Choroid plexus epithelial cell (primary cell): Measurements from ENCODE around the gene ANKRD36C.
"Not testable (repeated sequence)": the region's sequence is repeated elsewhere in the genome, so short reads cannot be mapped to it uniquely, and the experiment has no call there.

Experiments
- DNase-seq: peaks from one replicate; pipeline ENCODE4 v3.0.0-alpha.2; 2010; ENCODE audit warnings: low read depth
- H3K4me3 ChIP-seq: 2 replicates; pipeline ENCODE4 v1.5.1; 2011; ENCODE audit warnings: low read depth, mild to moderate bottlenecking, control low read depth, low read length, moderate library complexity
- CTCF ChIP-seq: conservative IDR thresholded peaks from 2 replicates; pipeline ENCODE4 v1.5.1; 2011; ENCODE audit warnings: low read depth, mild to moderate bottlenecking, control low read depth, inconsistent platforms, low read length, moderate library complexity

ANKRD36C gene

DNA sequence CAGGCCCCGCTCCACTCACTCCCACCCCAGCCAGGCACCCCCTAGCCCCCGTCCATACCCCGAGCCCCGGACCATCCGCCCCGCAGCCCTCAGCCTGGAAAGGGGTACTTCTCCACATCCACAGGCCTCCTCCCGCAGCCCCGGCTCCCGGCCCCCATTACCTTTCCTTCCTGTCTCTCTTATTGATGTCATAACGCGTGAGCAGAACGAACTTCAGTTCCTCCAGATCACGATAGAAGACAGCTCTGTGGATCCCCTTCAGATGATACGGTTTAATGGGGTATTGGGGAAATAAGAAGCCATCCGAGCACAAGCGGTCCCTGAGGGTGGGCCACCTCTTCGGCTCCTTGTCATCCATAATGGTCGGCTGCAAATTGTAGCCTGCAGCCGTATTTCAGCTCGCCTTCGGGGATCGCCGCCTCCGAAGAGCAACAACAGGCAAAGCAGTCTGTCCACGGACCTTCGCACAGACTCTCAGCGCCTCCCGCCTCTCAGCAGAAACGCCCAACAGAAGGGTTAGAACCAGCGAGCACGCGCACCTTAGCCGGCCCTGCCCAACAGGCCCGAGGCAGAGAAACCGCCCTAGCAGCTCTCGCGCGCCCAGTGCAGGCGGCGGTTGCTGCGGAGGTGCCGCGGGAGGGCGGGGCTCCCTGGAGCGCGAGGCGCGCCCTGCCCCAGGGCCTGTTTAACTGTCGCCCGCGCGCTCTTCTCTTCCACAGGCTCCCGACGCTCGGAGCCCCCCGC lies at the start of gene ANKRD36C:
TSS of gene ANKRD36C (minus strand) at position 474 of the 744 bp plus-strand sequence. CDS start at position 358, 116 bp downstream.
- DNase-seq = peak; percentile 48
- peak within 1 kb of the TSS; percentile 75 for H3K4me3 ChIP-seq

DNA sequence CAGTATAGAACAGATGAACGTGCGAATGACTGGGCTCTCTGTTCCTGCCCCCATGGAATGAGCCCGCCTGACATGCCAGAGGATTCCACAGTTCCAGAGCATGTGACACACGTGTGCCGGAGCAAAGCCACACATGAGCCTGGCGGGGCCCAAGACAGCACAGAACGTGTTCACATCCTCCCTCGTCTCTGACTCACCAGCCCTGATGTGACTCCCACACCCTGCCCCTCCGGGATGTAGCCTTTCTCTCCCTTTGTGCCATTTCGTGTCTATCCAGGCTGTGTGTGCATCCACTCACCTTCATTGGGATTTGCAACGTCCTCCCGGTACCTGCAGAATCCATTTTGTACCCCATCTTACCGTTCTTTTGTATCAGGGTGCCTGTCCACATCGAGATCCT lies 43.9 kb upstream of the ANKRD36C start:
- DNase-seq, H3K4me3 ChIP-seq: not testable (repeated sequence)

DNA sequence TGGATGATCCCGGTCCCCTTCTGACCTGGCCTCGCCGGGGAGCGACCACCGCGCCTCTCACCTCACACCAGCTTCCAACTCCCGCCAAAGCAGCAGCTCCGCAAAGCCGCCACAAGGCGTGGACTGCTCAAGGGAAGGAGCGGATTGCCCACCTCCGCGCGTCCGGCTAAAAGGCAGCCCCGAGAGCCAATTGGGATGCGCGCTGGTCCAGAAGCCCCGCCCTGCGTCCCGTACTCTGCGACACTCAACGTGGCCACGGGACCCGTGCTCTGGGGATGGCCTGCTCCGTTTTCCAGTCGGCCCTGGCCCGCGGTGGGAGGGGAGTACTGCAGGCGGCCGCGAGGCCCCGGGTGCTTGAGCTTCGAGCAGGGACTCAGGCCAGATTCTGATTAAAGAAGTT lies 43.2 kb upstream of the ANKRD36C start, which contains the start of gene GPAT2:
TSS of gene GPAT2 (minus strand) at position 125 of the 400 bp plus-strand sequence. CDS start 2,557 bp downstream, outside the sequence.
- not testable (repeated sequence) for DNase-seq, H3K4me3 ChIP-seq

DNA sequence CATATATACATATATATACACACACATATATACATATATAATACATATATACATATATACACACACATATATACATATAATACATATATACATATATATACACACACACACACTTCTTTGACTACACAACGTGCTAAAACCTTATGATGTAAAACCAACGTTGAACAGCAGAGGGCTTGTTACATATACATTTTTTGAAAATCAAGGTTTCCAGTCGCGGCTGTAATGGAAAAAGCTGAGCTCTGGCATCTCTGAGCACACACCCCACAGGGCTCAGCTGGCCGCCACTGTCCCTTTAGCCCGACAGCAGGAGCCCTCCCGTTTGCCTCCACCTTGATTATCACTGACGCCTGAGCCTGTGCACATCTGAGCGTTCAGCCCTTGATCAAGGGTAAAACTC lies 42.4 kb upstream of the ANKRD36C start:
- H3K4me3 ChIP-seq, DNase-seq: not testable (repeated sequence)

GRCh38 chr2:96027725-96028325 lies 36.2 kb upstream of the ANKRD36C start:
- not testable (repeated sequence) for H3K4me3 ChIP-seq, DNase-seq

DNA sequence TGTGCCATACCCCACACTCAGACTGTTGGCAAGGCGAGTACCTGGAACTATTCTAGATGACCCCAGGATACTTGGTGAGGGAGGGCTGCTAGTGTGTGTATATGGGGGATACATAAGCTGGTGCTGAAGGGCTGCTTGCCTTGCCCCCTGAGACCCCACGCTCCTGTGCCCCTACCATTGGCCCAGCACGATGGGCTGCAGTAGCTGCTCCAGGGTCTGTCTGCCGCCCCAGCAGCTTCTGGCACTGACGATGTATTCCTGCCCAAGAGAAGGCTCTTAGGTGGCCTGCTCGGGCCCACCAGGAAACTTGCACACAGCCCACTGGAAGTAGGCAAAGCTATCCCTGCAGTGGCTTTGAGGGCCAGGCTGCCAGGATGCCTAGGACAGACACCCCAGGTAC lies 34.1 kb upstream of the ANKRD36C start:
- DNase-seq = not testable (repeated sequence)

GRCh38 chr2:96025194-96025492 lies 33.5 kb upstream of the ANKRD36C start:
- no peak for TF ChIP-seq CTCF
- H3K4me3 ChIP-seq = no peak overlapping the region
- DNase-seq = no peak

More for the DNA sequence above, 34.1 kb upstream of the ANKRD36C start:
- not testable (repeated sequence) for H3K4me3 ChIP-seq

DNA sequence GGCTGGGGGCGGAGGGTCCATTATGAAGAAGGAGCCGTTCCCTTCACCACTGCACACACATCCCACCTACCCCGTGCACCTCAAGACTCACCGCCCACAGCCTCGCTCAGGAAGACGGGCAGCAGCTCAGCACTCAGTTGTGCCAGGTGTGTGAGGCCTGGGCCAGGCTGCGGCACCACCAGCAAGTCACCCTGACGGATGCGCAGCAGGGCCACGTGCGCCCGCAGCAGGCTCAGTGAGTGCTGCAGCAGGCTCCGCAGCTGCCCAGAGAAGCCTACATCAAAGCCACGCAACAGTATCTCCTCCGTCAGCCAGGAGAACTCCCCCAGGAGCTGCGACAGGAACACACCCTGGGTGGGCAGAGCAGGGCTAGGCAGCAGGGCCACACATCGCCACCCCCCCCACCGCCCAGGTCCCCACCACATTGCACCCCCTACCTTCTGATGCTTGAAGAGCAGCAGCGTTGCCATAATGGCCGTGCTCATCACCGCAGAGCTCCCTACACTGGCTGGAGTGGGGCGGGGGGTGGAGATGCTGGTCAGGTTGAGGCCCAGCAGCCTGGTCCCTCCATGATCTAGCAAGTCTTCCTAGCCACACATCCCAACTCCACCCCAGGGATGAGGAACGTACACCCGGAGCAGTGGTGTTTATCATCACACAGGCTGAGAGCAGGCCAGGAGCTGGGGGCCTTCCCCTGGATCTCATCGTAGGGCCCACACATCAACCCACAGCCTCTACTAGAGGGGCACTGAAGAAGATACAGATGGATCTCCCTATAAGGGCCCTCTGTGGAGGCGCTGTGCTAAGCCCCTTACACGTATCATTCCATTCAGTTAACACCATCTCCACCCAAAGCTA lies 32.9 kb upstream of the ANKRD36C start:
- TF ChIP-seq CTCF = no peak
- H3K4me3 ChIP-seq = no peak overlapping the region
- DNase-seq = no peak

DNA sequence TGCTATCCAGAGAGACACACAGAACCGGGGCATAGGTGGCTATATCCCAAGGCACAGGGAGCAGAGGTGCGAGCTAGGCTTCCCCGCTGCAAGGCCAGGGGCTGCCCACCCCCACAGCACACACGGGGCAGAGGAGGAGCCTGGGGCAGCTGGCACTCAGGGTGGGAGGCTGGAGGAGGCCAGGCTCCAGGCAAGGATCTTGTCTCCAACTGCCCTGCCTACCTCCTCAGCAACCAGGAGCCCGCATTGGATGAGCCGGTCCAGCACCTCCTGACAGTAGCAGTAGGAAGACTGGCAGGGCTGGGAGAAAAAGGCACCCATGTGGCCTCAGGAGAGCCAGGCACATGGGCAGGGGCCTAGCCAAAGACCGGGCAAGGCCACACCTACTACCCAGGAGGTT lies 32.1 kb upstream of the ANKRD36C start:
- H3K4me3 ChIP-seq, DNase-seq: not testable (repeated sequence)

DNA sequence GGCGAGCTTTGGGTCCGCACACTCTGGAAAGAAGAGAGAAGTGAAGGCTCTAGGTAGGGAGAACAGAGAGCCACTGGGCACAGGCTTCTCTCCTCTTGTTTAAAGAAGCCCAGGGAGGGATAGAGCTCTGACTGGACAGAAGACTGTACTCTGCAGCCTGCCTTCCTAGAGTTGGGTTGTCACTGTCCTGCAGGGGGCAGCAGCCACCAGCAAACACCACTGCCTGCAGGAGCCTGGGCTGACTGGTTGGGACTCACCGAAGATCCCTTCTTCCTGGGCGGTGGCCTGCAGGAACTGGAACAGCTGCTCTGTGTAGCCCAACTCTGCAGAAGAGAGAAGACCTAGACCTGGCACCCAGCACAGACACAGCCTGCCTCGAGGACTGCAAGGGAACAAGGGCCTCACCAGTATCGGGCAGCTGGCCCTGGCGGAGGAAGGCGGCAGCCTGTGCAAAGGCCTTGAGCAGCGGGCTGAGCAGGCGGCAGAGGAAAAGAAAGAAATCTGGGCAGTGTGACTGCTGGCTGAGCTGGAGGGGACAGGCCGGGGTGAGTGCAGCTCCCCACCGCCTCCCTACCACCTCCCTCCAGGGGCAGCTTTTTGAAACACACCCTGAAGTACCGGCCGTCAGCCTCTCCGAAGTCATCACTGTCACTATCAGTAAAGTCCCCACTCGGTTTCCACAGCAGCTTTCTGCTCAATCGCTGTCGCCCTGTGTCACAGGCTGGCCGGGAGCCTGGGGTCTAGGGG lies 31.2 kb upstream of the ANKRD36C start:
- TF ChIP-seq CTCF = peak; percentile 80
- peak; percentile 88 for DNase-seq

DNA sequence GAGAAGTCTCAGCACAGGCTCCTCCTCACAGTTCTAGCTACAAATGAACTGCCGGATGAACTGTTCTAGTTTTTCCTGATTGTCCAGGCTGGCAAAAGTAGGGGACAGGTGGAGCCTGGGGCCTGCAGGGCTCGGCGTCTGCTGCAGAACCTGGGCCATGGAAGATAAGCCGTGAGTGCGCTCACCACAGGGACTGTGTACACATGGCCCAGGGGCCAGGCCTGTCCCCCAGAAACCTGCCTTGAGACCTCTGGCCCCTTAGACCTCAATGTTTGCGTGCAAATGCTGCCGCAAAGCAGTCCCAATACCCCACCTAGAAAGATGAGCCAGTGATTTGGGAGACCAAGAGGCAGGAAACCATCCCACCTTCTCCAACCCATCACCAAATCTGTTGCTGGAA lies 30.5 kb upstream of the ANKRD36C start:
- DNase-seq, H3K4me3 ChIP-seq: not testable (repeated sequence)

More for the DNA sequence above, 31.2 kb upstream of the ANKRD36C start:
- H3K4me3 ChIP-seq = not testable (repeated sequence)

DNA sequence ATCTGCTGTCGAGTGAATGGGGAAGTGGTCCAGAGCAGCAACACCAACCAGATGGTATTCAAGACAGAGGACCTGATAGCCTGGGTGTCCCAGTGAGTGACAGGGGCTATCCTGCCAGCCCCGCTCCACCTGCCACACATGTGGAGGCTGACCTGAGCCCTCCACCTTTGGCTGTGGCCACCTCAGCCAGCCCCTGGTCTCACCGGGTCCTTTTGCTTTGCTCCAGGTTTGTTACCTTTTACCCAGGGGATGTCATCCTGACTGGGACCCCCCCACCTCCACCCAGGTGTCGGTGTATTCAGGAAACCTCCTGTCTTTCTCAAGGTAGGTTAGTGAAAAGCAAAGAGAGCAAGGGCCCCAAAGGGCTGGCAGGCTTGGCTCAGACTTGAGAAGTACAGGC lies 29.5 kb upstream of the ANKRD36C start:
- not testable (repeated sequence) for DNase-seq, H3K4me3 ChIP-seq

- not testable (repeated sequence) for H3K4me3 ChIP-seq
- DNase-seq = peak; percentile 8
Measured at GRCh38 chr2:96019909-96020590, 28.4 kb upstream of the ANKRD36C start.

DNA sequence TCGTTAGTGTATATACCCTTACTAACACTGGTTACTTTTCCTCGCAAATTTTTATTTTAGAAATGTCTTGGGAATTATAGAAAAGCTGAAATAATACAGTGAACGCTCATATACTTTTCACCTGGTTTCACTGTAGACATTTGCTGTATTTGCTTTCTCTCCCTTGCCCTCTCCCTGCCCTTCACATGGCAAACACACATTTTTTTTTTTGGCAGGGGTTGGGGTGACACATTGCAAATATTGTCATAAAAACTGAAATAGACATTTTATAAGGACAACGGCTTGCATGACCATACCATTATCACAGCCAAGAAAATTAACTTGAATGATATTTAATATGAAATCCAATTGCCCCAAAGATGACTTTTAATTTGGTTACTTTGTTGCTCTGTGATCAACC lies 24.7 kb upstream of the ANKRD36C start:
- DNase-seq = not testable (repeated sequence)

More for the DNA sequence above, 24.7 kb upstream of the ANKRD36C start:
- H3K4me3 ChIP-seq = not testable (repeated sequence)
